ENCODE data around the gene GPRC5C.

GPRC5C gene

GRCh38 chr17:74460996-74461395 is 29.1 kb downstream of the GPRC5C start:
- no peak overlapping the region for H3K4me3 ChIP-seq (ENCODE audit: low read length)
- H3K4me1 ChIP-seq (ENCODE audit: control insufficient read depth, low read depth, low read length) = no peaks in the 10 kb centered on the region
- H3K79me1 ChIP-seq (ENCODE audit: low read length) = no peaks in the 10 kb centered on the region
- no peak overlapping the region for H2BK5ac ChIP-seq (ENCODE audit: low read length)
- no peaks in the 10 kb centered on the region for H3K79me2 ChIP-seq (ENCODE audit: control insufficient read depth, insufficient read depth, low read length)
- H3K18ac ChIP-seq (ENCODE audit: low read length) = no peak overlapping the region
- H3K27me3 ChIP-seq (ENCODE audit: insufficient read depth, low read length, poor library complexity) = no peaks in the 10 kb centered on the region
- H4K8ac ChIP-seq (ENCODE audit: low read depth, low read length) = no peak overlapping the region
- no peak overlapping the region for H3K9ac ChIP-seq (ENCODE audit: low read length)
- no peak for DNase-seq
- WGBS (ENCODE audit: extremely low coverage, insufficient coverage, low lambda C conversion rate) = no CpG with 5 or more reads among the region's 7 CpGs
- no peak overlapping the region for H3K4me2 ChIP-seq (ENCODE audit: low read length)
- H2BK15ac ChIP-seq (replicated peaks; ENCODE audit: low read depth) = no peak overlapping the region
- H3K23ac ChIP-seq (ENCODE audit: low read length) = no peak overlapping the region
- H3K36me3 ChIP-seq (ENCODE audit: control insufficient read depth, insufficient read depth, low read length) = no peaks in the 10 kb centered on the region
- H3K27ac ChIP-seq (ENCODE audit: low read depth, low read length) = no peak overlapping the region
- no peak overlapping the region for H4K5ac ChIP-seq (ENCODE audit: low read length)
- H3K4ac ChIP-seq (ENCODE audit: low read depth, low read length) = no peak overlapping the region
- no peak overlapping the region for H2BK120ac ChIP-seq (ENCODE audit: low read depth, low read length)
- H2AK5ac ChIP-seq (ENCODE audit: low read length) = no peak overlapping the region
- H3K56ac ChIP-seq (ENCODE audit: low read length) = no peak overlapping the region

DNA sequence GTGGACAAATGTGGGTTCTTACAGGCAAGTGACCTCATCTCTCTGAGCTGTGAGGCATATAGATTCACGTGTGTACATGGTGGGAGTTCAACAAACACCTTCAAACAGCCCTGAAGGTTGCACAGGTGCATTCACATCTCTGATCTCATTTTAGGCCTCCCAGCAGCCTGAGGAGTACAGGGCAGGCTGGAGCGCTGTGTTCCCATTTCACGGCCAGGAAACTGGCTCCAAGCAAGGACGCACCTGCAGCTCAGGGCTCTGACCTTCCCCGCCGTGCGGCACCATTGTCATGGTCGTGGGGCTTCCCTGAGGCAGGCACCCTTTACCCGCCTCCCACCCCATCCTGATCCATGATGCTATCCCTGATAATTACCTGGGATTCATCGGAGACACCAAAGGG is 29.7 kb downstream of the GPRC5C start:
- Histone ChIP-seq H3K79me1 (ENCODE audit: low read length) (no peaks in the 10 kb centered on the region), H3K27ac (ENCODE audit: low read depth, low read length) (no peak overlapping the region), H2BK120ac (ENCODE audit: low read depth, low read length) (no peak overlapping the region), H2AK5ac (ENCODE audit: low read length) (no peak overlapping the region), H3K4me1 (ENCODE audit: control insufficient read depth, low read depth, low read length) (no peaks in the 10 kb centered on the region), H4K5ac (ENCODE audit: low read length) (no peak overlapping the region), H3K36me3 (ENCODE audit: control insufficient read depth, insufficient read depth, low read length) (no peaks in the 10 kb centered on the region), H3K4ac (ENCODE audit: low read depth, low read length) (no peak overlapping the region), H3K9ac (ENCODE audit: low read length) (no peak overlapping the region), H3K56ac (ENCODE audit: low read length) (no peak overlapping the region), H3K4me3 (ENCODE audit: low read length) (no peak overlapping the region), H3K18ac (ENCODE audit: low read length) (no peak overlapping the region), H3K23ac (ENCODE audit: low read length) (no peak overlapping the region), H4K8ac (ENCODE audit: low read depth, low read length) (no peak overlapping the region), H2BK15ac (replicated peaks; ENCODE audit: low read depth) (no peak overlapping the region), H2BK5ac (ENCODE audit: low read length) (no peak overlapping the region), H3K79me2 (ENCODE audit: control insufficient read depth, insufficient read depth, low read length) (no peaks in the 10 kb centered on the region), H3K4me2 (ENCODE audit: low read length) (no peak overlapping the region), H3K27me3 (ENCODE audit: insufficient read depth, low read length, poor library complexity) (no peaks in the 10 kb centered on the region)
- DNase-seq = no peak
- WGBS (ENCODE audit: extremely low coverage, insufficient coverage, low lambda C conversion rate) = no CpG with 5 or more reads among the region's 10 CpGs

- H3K79me1 ChIP-seq (ENCODE audit: low read length) = no peaks in the 10 kb centered on the region
- no peaks in the 10 kb centered on the region for H3K4me1 ChIP-seq (ENCODE audit: control insufficient read depth, low read depth, low read length)
- H3K79me2 ChIP-seq (ENCODE audit: control insufficient read depth, insufficient read depth, low read length) = no peaks in the 10 kb centered on the region
- H3K36me3 ChIP-seq (ENCODE audit: control insufficient read depth, insufficient read depth, low read length) = no peaks in the 10 kb centered on the region
- peaks cover 8% of the 10 kb centered on the region for H3K27me3 ChIP-seq (ENCODE audit: insufficient read depth, low read length, poor library complexity)
- no peak overlapping the region for H3K27ac ChIP-seq (ENCODE audit: low read depth, low read length)
- no peak overlapping the region for H3K56ac ChIP-seq (ENCODE audit: low read length)
- H2BK120ac ChIP-seq (ENCODE audit: low read depth, low read length) = no peak overlapping the region
- H2BK5ac ChIP-seq (ENCODE audit: low read length) = no peak overlapping the region
- no peak overlapping the region for H4K8ac ChIP-seq (ENCODE audit: low read depth, low read length)
- WGBS (ENCODE audit: extremely low coverage, insufficient coverage, low lambda C conversion rate) = 100% methylated on average over 3 of the region's 7 CpGs
- no peak for DNase-seq
- no peak overlapping the region for H3K4ac ChIP-seq (ENCODE audit: low read depth, low read length)
- no peak overlapping the region for H3K18ac ChIP-seq (ENCODE audit: low read length)
- H3K9ac ChIP-seq (ENCODE audit: low read length) = no peak overlapping the region
- no peak overlapping the region for H2AK5ac ChIP-seq (ENCODE audit: low read length)
- H3K4me2 ChIP-seq (ENCODE audit: low read length) = no peak overlapping the region
- H3K4me3 ChIP-seq (ENCODE audit: low read length) = no peak overlapping the region
- H2BK15ac ChIP-seq (replicated peaks; ENCODE audit: low read depth) = no peak overlapping the region
- peak overlapping the region; percentile 24 for H3K23ac ChIP-seq (ENCODE audit: low read length)
- no peak overlapping the region for H4K5ac ChIP-seq (ENCODE audit: low read length)
These were observed 33.0 kb downstream of the GPRC5C start for GRCh38 chr17:74464730-74465377.

DNA sequence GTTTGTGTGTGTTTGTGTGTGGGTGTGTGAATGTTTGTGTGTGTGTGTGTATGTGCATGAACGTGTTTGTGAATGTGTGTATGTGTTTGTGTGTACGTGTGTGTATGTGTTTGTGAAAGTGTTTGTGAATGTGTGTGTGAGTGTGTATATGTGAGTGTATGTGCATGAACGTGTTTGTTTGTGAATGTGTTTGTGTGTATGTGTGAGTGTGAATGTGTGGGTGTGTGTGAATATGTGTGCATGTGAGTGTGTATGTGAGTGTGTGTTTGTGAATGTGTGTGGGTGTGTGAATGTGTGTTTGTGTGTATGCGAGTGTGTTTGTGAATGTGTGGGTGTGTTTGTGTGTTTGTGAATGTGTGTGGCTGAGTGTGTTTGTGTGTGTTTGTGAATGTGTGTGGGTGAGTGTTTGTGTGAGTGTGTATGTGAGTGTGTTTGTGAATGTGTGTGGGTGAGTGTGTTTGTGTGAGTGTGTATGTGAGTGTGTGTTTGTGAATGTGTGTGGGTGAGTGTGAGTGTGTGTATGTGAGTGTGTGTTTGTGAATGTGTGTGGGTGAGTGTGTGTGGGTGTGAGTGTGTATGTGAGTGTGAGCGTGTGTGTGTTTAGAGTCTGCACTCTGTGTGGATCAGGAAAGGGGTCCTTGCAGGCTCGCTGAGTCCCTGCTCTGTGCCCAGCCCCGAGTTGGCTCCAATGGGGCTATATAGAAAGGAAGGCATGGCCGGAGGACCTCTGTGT is 33.7 kb downstream of the GPRC5C start:
- H2BK5ac ChIP-seq (ENCODE audit: low read length) = no peak overlapping the region
- H3K36me3 ChIP-seq (ENCODE audit: control insufficient read depth, insufficient read depth, low read length) = no peaks in the 10 kb centered on the region
- no peak overlapping the region for H3K4me3 ChIP-seq (ENCODE audit: low read length)
- H3K4me1 ChIP-seq (ENCODE audit: control insufficient read depth, low read depth, low read length) = no peaks in the 10 kb centered on the region
- H3K4me2 ChIP-seq (ENCODE audit: low read length) = no peak overlapping the region
- H3K4ac ChIP-seq (ENCODE audit: low read depth, low read length) = no peak overlapping the region
- no peak overlapping the region for H4K8ac ChIP-seq (ENCODE audit: low read depth, low read length)
- H3K79me1 ChIP-seq (ENCODE audit: low read length) = no peaks in the 10 kb centered on the region
- H2BK120ac ChIP-seq (ENCODE audit: low read depth, low read length) = no peak overlapping the region
- DNase-seq = no peak
- no peak overlapping the region for H3K9ac ChIP-seq (ENCODE audit: low read length)
- peaks cover 8% of the 10 kb centered on the region for H3K27me3 ChIP-seq (ENCODE audit: insufficient read depth, low read length, poor library complexity)
- H3K23ac ChIP-seq (ENCODE audit: low read length) = peak overlapping the region; percentile 24
- no peak overlapping the region for H3K27ac ChIP-seq (ENCODE audit: low read depth, low read length)
- H3K56ac ChIP-seq (ENCODE audit: low read length) = no peak overlapping the region
- no peaks in the 10 kb centered on the region for H3K79me2 ChIP-seq (ENCODE audit: control insufficient read depth, insufficient read depth, low read length)
- no peak overlapping the region for H3K18ac ChIP-seq (ENCODE audit: low read length)
- no peak overlapping the region for H2AK5ac ChIP-seq (ENCODE audit: low read length)
- H4K5ac ChIP-seq (ENCODE audit: low read length) = no peak overlapping the region
- no peak overlapping the region for H2BK15ac ChIP-seq (replicated peaks; ENCODE audit: low read depth)
- 100% methylated on average over 4 of the region's 8 CpGs for WGBS (ENCODE audit: extremely low coverage, insufficient coverage, low lambda C conversion rate)

- no peak for DNase-seq
- Histone ChIP-seq H3K27me3 (ENCODE audit: insufficient read depth, low read length, poor library complexity) (peaks cover 8% of the 10 kb centered on the region), H3K4me2 (ENCODE audit: low read length) (peak within 1 kb of the TSS; percentile 75), H3K23ac (ENCODE audit: low read length) (peak within 1 kb of the TSS; percentile 24), H2BK5ac (ENCODE audit: low read length) (no peak within 1 kb of the TSS), H2AK5ac (ENCODE audit: low read length) (no peak within 1 kb of the TSS), H3K56ac (ENCODE audit: low read length) (peak within 1 kb of the TSS; percentile 64), H3K36me3 (ENCODE audit: control insufficient read depth, insufficient read depth, low read length) (no peaks in the 10 kb centered on the region), H4K5ac (ENCODE audit: low read length) (no peak within 1 kb of the TSS), H2BK15ac (replicated peaks; ENCODE audit: low read depth) (no peak within 1 kb of the TSS), H3K79me1 (ENCODE audit: low read length) (no peaks in the 10 kb centered on the region), H3K9ac (ENCODE audit: low read length) (peak within 1 kb of the TSS; percentile 6), H3K18ac (ENCODE audit: low read length) (no peak within 1 kb of the TSS), H2BK120ac (ENCODE audit: low read depth, low read length) (no peak within 1 kb of the TSS), H3K4ac (ENCODE audit: low read depth, low read length) (no peak within 1 kb of the TSS), H3K4me3 (ENCODE audit: low read length) (no peak within 1 kb of the TSS), H3K79me2 (ENCODE audit: control insufficient read depth, insufficient read depth, low read length) (no peaks in the 10 kb centered on the region), H3K27ac (ENCODE audit: low read depth, low read length) (no peak within 1 kb of the TSS), H3K4me1 (ENCODE audit: control insufficient read depth, low read depth, low read length) (no peaks in the 10 kb centered on the region), H4K8ac (ENCODE audit: low read depth, low read length) (no peak within 1 kb of the TSS)
- WGBS (ENCODE audit: extremely low coverage, insufficient coverage, low lambda C conversion rate) = no CpG with 5 or more reads among the region's 25 CpGs
These were observed 34.4 kb downstream of the GPRC5C start, which contains the start of gene CD300A for GRCh38 chr17:74466111-74466827. TSS of gene CD300A (plus strand) at chr17:74466634. CDS start at chr17:74466704, 70 bp downstream.
